GM23338 (cell line): ENCODE data around the gene NEK10. TPM values are rescaled to one million over a fixed set of nuclear protein-coding genes. Genes with fewer than 3 reads are reported as not detected.

Experiments used
- CREB1 ChIP-seq: fragments of 250-450 bp; sonication (Bioruptor Pico); IDR thresholded peaks from 2 replicates; pipeline ENCODE4 v1.5.0; 2020; ENCODE audit warnings: low read depth, mild to moderate bottlenecking, moderate library complexity
- EZH2 ChIP-seq: fragments of 200-600 bp; sonication (generic); IDR thresholded peaks from one replicate; pipeline ENCODE4 v1.8.0; 2017; ENCODE audit warnings: antibody characterized with exemption, mild to moderate bottlenecking, low read depth; ENCODE audit not compliant: unreplicated experiment
- JUNB ChIP-seq: IDR thresholded peaks from one replicate; pipeline ENCODE4 v1.6.1; 2016; ENCODE audit warnings: antibody characterized with exemption; ENCODE audit not compliant: unreplicated experiment
- REST ChIP-seq: IDR thresholded peaks from one replicate; pipeline ENCODE4 v1.6.1; 2018; ENCODE audit warnings: antibody characterized with exemption; ENCODE audit not compliant: unreplicated experiment
- ZNF114 ChIP-seq: fragments of 250-450 bp; sonication (Bioruptor Pico); IDR thresholded peaks from 2 replicates; pipeline ENCODE4 v1.5.0; 2020; ENCODE audit warnings: mild to moderate bottlenecking, moderate library complexity
- ZNF331 ChIP-seq: fragments of 250-450 bp; sonication (Bioruptor Pico); IDR thresholded peaks from 2 replicates; pipeline ENCODE4 v1.5.0; 2020; ENCODE audit warnings: low read depth, mild to moderate bottlenecking, moderate library complexity
- ZNF462 ChIP-seq: fragments of 250-450 bp; sonication (Bioruptor Pico); IDR thresholded peaks from 2 replicates; pipeline ENCODE4 v1.5.0; 2020; ENCODE audit warnings: mild to moderate bottlenecking, moderate library complexity
- polyA plus RNA-seq: library from polyadenylated mRNA; unstranded; fragments of >200 nt; fragmentation: Nextera tagmentation; extraction: Ambion mirVana; gene quantifications from 2 replicates; pipeline ENCODE4 v1.2.1, GENCODE V29; 2016
- total RNA-seq: library from RNA; depleted of rRNA; stranded (reverse); fragments of >200 nt; shearing (Covaris generic); gene quantifications from 2 replicates; pipeline ENCODE4 v1.2.3, GENCODE V29; 2014

The NEK10 gene
- total and polyA plus RNA-seq, 2 experiments from 2014 or later, result 0.55 to 2.0 TPM

GRCh38 chr3:27415202-27415601 is 46.0 kb upstream of the NEK10 start (continued):
- TF ChIP-seq ZNF462 (CRISPR knock-in tag), result no peak
- no peak for TF ChIP-seq EZH2
- no peak for TF ChIP-seq ZNF114 (CRISPR knock-in tag)
- no peak for TF ChIP-seq REST
- no peak for TF ChIP-seq JUNB
- TF ChIP-seq ZNF331 (CRISPR knock-in tag), result no peak
- no peak for TF ChIP-seq CREB1 (CRISPR knock-in tag)
